ENCODE data around the gene SLC51B. TPM values are rescaled to one million over a fixed set of nuclear protein-coding genes. Genes with fewer than 3 reads are reported as not detected.

The SLC51B gene
- total and polyA plus RNA-seq, 10 of the 15 experiments (the other 5 are each of a cell fraction or from before 2014, with no cell fraction given) = 0.05 to 0.17 (median 0.13) TPM; not detected in 7

GRCh38 chr15:65102912-65103311, 57.7 kb downstream of the SLC51B start:
- intact Hi-C loops (cut with micrococcal nuclease; ENCODE audit: unreplicated experiment) (no loop called here), in situ Hi-C loops (cut with MboI) (no loop called here)
- no peak for DNase-seq (ENCODE audit: low read depth, low spot score)
- Histone ChIP-seq H3K27ac (ENCODE audit: control insufficient read depth, insufficient read depth) (no peak overlapping the region), H3K79me2 (ENCODE audit: control insufficient read depth, insufficient read depth, low read length) (no peaks in the 10 kb centered on the region), H3K9ac (ENCODE audit: control insufficient read depth, insufficient read depth, low read length) (no peak overlapping the region), H3K27me3 (replicated peaks in 1 of 2; ENCODE audit: control insufficient read depth in 2 of 2, insufficient read depth in 2 of 2, low read length in 1 of 2) (no peaks in the 10 kb centered on the region), H3K9me3 (replicated peaks; ENCODE audit: control insufficient read depth, insufficient read depth, low read length) (no peaks in the 10 kb centered on the region), H3K4me1 (ENCODE audit: control insufficient read depth, insufficient read depth, low read length) (no peaks in the 10 kb centered on the region), H3K4me2 (ENCODE audit: control insufficient read depth, insufficient read depth) (no peak overlapping the region), H3K36me3 (ENCODE audit: control insufficient read depth in 2 of 2, insufficient read depth in 2 of 2, low read length in 1 of 2) (peaks cover 3 to 11% of the 10 kb centered on the region in 2 experiments; a peak in 3 of 4 replicates), H3K4me3 (no peak overlapping the region), H2AFZ (ENCODE audit: control insufficient read depth, low read depth, low read length) (no peak overlapping the region), H4K20me1 (ENCODE audit: control insufficient read depth, insufficient read depth) (no peaks in the 10 kb centered on the region)
- FAIRE-seq = no peak
- POLR2A ChIA-PET = no interaction called here
- RAD21 ChIA-PET (ENCODE audit: unreplicated experiment) = interaction anchor here (1.2 kb wide), 1 partner anchor 69 kb away, joined by 4 read pairs; no protein-coding TSS in a partner anchor
- CTCF ChIA-PET = interaction anchor here (0.7 to 1.8 kb wide), 6 partner anchors 13 to 105 kb away, joined by 3 to 9 read pairs (median 4); no protein-coding TSS in a partner anchor
- SMC1A ChIA-PET (ENCODE audit: uncharacterized antibody, unreplicated experiment) = interaction anchor here (0.7 to 1.3 kb wide), 5 partner anchors 40 to 372 kb away, joined by 3 to 4 read pairs (median 3); no protein-coding TSS in a partner anchor
- TF ChIP-seq ETV6 (conservative IDR thresholded peaks at IDR 0.05 in 1 of 2, IDR thresholded peaks at IDR 0.05 in 1 of 2; ENCODE audit: borderline replicate concordance in 1 of 2, low read depth in 1 of 2) (no peak), ATF3 (IDR thresholded peaks at IDR 0.05; ENCODE audit: borderline replicate concordance, extremely low read depth, low read depth, low read length) (no peak), TCF12 (IDR thresholded peaks at IDR 0.05; ENCODE audit: low read depth, low read length) (no peak), USF1 (IDR thresholded peaks at IDR 0.05; ENCODE audit: borderline replicate concordance, extremely low read length, insufficient read depth, low read depth, low read length) (no peak), RELB (IDR thresholded peaks at IDR 0.05; ENCODE audit: low read depth) (no peak)
- WGBS (ENCODE audit: insufficient coverage, insufficient replicate concordance, low lambda C conversion rate, missing lambda C conversion rate) = 92% methylated on average over 3 of the region's 3 CpGs
- ATAC-seq = no peak
- BruUV-seq (replicated peaks) = no TSS peak

Other genes with a start within 250 kb of the SLC51B start
Only the 7 nearest of the 12 such genes appear.
- 3.9 and 5.3 TPM in 2 replicates for gene ANKDD1A, start 133.5 kb upstream of the SLC51B start, total RNA-seq (2014; rRNA removed)
- 2.3 and 2.6 TPM in 2 replicates for gene ANKDD1A, start 133.5 kb upstream of the SLC51B start, total RNA-seq (2014; rRNA removed; fragmentation: Illumina TruSeq; extraction: Trizol)
- gene ANKDD1A, start 133.5 kb upstream of the SLC51B start, total RNA-seq (2021) = 4.4 and 4.5 TPM in 2 replicates
- 3.1 and 3.7 TPM in 2 replicates for gene ANKDD1A, start 133.5 kb upstream of the SLC51B start, polyA plus RNA-seq (2011; rRNA removed)
- 2.5 and 3.3 TPM in 2 replicates for gene ANKDD1A, start 133.5 kb upstream of the SLC51B start, polyA plus RNA-seq (2014; fragmentation: Illumina TruSeq; extraction: Trizol)
- gene ANKDD1A, start 133.5 kb upstream of the SLC51B start, polyA plus RNA-seq (2014; fragmentation: Nextera tagmentation; extraction: Ambion mirVana) = 1 to 10 TPM; 1.5 to 2.5 TPM
- gene ANKDD1A, start 133.5 kb upstream of the SLC51B start, polyA plus RNA-seq (2014; rRNA removed) = 5.9 and 6.6 TPM in 2 replicates
- 1 to 10 TPM; 4.5 to 4.8 TPM for gene ANKDD1A, start 133.5 kb upstream of the SLC51B start, polyA plus RNA-seq (2016; fragmentation: Nextera tagmentation; extraction: Ambion mirVana)
- 52.2 and 52.9 TPM in 2 replicates for gene SPG21, start 55.5 kb upstream of the SLC51B start, total RNA-seq (2014; rRNA removed)
- gene SPG21, start 55.5 kb upstream of the SLC51B start, total RNA-seq (2014; rRNA removed; fragmentation: Illumina TruSeq; extraction: Trizol) = 52.9 and 58.3 TPM in 2 replicates
- gene SPG21, start 55.5 kb upstream of the SLC51B start, total RNA-seq (2021) = 64.9 and 65.0 TPM in 2 replicates
- gene SPG21, start 55.5 kb upstream of the SLC51B start, polyA plus RNA-seq (2011; rRNA removed) = 84.7 and 93.9 TPM in 2 replicates
- 84.8 and 103 TPM in 2 replicates for gene SPG21, start 55.5 kb upstream of the SLC51B start, polyA plus RNA-seq (2014; fragmentation: Illumina TruSeq; extraction: Trizol)
- gene SPG21, start 55.5 kb upstream of the SLC51B start, polyA plus RNA-seq (2014; fragmentation: Nextera tagmentation; extraction: Ambion mirVana) = 10 to 100 TPM; 25.5 to 29.6 TPM
- gene SPG21, start 55.5 kb upstream of the SLC51B start, polyA plus RNA-seq (2014; rRNA removed) = 60.4 and 71.1 TPM in 2 replicates
- gene SPG21, start 55.5 kb upstream of the SLC51B start, polyA plus RNA-seq (2016; fragmentation: Nextera tagmentation; extraction: Ambion mirVana) = 100 to 1,000 TPM; 108 to 116 TPM
- 17.4 and 21.1 TPM in 2 replicates for gene MTFMT, start 15.7 kb upstream of the SLC51B start, total RNA-seq (2014; rRNA removed)
- 16.1 and 16.9 TPM in 2 replicates for gene MTFMT, start 15.7 kb upstream of the SLC51B start, total RNA-seq (2014; rRNA removed; fragmentation: Illumina TruSeq; extraction: Trizol)
- 16.1 and 16.7 TPM in 2 replicates for gene MTFMT, start 15.7 kb upstream of the SLC51B start, total RNA-seq (2021)
- 18.1 and 21.2 TPM in 2 replicates for gene MTFMT, start 15.7 kb upstream of the SLC51B start, polyA plus RNA-seq (2011; rRNA removed)
- 18.3 and 20.0 TPM in 2 replicates for gene MTFMT, start 15.7 kb upstream of the SLC51B start, polyA plus RNA-seq (2014; fragmentation: Illumina TruSeq; extraction: Trizol)
- 1 to 10 TPM; 1.7 to 3.3 TPM for gene MTFMT, start 15.7 kb upstream of the SLC51B start, polyA plus RNA-seq (2014; fragmentation: Nextera tagmentation; extraction: Ambion mirVana)
- gene MTFMT, start 15.7 kb upstream of the SLC51B start, polyA plus RNA-seq (2014; rRNA removed) = 14.7 and 17.3 TPM in 2 replicates
- 10 to 100 TPM; 25.9 to 29.8 TPM for gene MTFMT, start 15.7 kb upstream of the SLC51B start, polyA plus RNA-seq (2016; fragmentation: Nextera tagmentation; extraction: Ambion mirVana)
- gene RASL12, start 22.6 kb downstream of the SLC51B start, total RNA-seq (2014; rRNA removed) = 0.06 TPM in 1 of 2 replicates, not detected in the other
- gene RASL12, start 22.6 kb downstream of the SLC51B start, total RNA-seq (2014; rRNA removed; fragmentation: Illumina TruSeq; extraction: Trizol) = not detected in 2 replicates
- 0.10 TPM in 1 of 2 replicates, not detected in the other for gene RASL12, start 22.6 kb downstream of the SLC51B start, total RNA-seq (2021)
- not detected in 2 replicates for gene RASL12, start 22.6 kb downstream of the SLC51B start, polyA plus RNA-seq (2011; rRNA removed)
- 0.06 TPM in 1 of 2 replicates, not detected in the other for gene RASL12, start 22.6 kb downstream of the SLC51B start, polyA plus RNA-seq (2014; fragmentation: Illumina TruSeq; extraction: Trizol)
- not detected for gene RASL12, start 22.6 kb downstream of the SLC51B start, polyA plus RNA-seq (2014; fragmentation: Nextera tagmentation; extraction: Ambion mirVana)
- gene RASL12, start 22.6 kb downstream of the SLC51B start, polyA plus RNA-seq (2014; rRNA removed) = 0.08 TPM in 1 of 2 replicates, not detected in the other
- gene RASL12, start 22.6 kb downstream of the SLC51B start, polyA plus RNA-seq (2016; fragmentation: Nextera tagmentation; extraction: Ambion mirVana) = not detected
- 0.06 TPM in 1 of 2 replicates, not detected in the other for gene KBTBD13, start 31.4 kb downstream of the SLC51B start, total RNA-seq (2014; rRNA removed)
- gene KBTBD13, start 31.4 kb downstream of the SLC51B start, total RNA-seq (2014; rRNA removed; fragmentation: Illumina TruSeq; extraction: Trizol) = not detected in 2 replicates
- not detected in 2 replicates for gene KBTBD13, start 31.4 kb downstream of the SLC51B start, total RNA-seq (2021)
- not detected in 2 replicates for gene KBTBD13, start 31.4 kb downstream of the SLC51B start, polyA plus RNA-seq (2011; rRNA removed)
- gene KBTBD13, start 31.4 kb downstream of the SLC51B start, polyA plus RNA-seq (2014; fragmentation: Illumina TruSeq; extraction: Trizol) = not detected in 2 replicates
- not detected for gene KBTBD13, start 31.4 kb downstream of the SLC51B start, polyA plus RNA-seq (2014; fragmentation: Nextera tagmentation; extraction: Ambion mirVana)
- gene KBTBD13, start 31.4 kb downstream of the SLC51B start, polyA plus RNA-seq (2014; rRNA removed) = 0.04 TPM in 1 of 2 replicates, not detected in the other
- not detected for gene KBTBD13, start 31.4 kb downstream of the SLC51B start, polyA plus RNA-seq (2016; fragmentation: Nextera tagmentation; extraction: Ambion mirVana)
- 1.6 and 1.8 TPM in 2 replicates for gene UBAP1L, start 69.8 kb downstream of the SLC51B start, total RNA-seq (2014; rRNA removed)
- gene UBAP1L, start 69.8 kb downstream of the SLC51B start, total RNA-seq (2014; rRNA removed; fragmentation: Illumina TruSeq; extraction: Trizol) = 1.3 and 1.4 TPM in 2 replicates
- 1.9 and 2.4 TPM in 2 replicates for gene UBAP1L, start 69.8 kb downstream of the SLC51B start, total RNA-seq (2021)
- 0.86 and 1.0 TPM in 2 replicates for gene UBAP1L, start 69.8 kb downstream of the SLC51B start, polyA plus RNA-seq (2011; rRNA removed)
- gene UBAP1L, start 69.8 kb downstream of the SLC51B start, polyA plus RNA-seq (2014; fragmentation: Illumina TruSeq; extraction: Trizol) = 0.97 and 1.2 TPM in 2 replicates
- gene UBAP1L, start 69.8 kb downstream of the SLC51B start, polyA plus RNA-seq (2014; fragmentation: Nextera tagmentation; extraction: Ambion mirVana) = under 1 TPM; 0.03 to 0.09 TPM
- gene UBAP1L, start 69.8 kb downstream of the SLC51B start, polyA plus RNA-seq (2014; rRNA removed) = 2.6 and 3.5 TPM in 2 replicates
- under 1 TPM; 0.72 to 0.84 TPM for gene UBAP1L, start 69.8 kb downstream of the SLC51B start, polyA plus RNA-seq (2016; fragmentation: Nextera tagmentation; extraction: Ambion mirVana)
- gene PDCD7, start 88.4 kb downstream of the SLC51B start, total RNA-seq (2014; rRNA removed) = 14.9 and 15.8 TPM in 2 replicates
- gene PDCD7, start 88.4 kb downstream of the SLC51B start, total RNA-seq (2014; rRNA removed; fragmentation: Illumina TruSeq; extraction: Trizol) = 12.4 and 12.6 TPM in 2 replicates
- 20.1 and 22.9 TPM in 2 replicates for gene PDCD7, start 88.4 kb downstream of the SLC51B start, total RNA-seq (2021)
- gene PDCD7, start 88.4 kb downstream of the SLC51B start, polyA plus RNA-seq (2011; rRNA removed) = 22.8 and 24.3 TPM in 2 replicates
- gene PDCD7, start 88.4 kb downstream of the SLC51B start, polyA plus RNA-seq (2014; fragmentation: Illumina TruSeq; extraction: Trizol) = 24.2 and 26.0 TPM in 2 replicates
- 10 to 100 TPM; 10.1 to 11.2 TPM for gene PDCD7, start 88.4 kb downstream of the SLC51B start, polyA plus RNA-seq (2014; fragmentation: Nextera tagmentation; extraction: Ambion mirVana)
- 14.1 and 15.1 TPM in 2 replicates for gene PDCD7, start 88.4 kb downstream of the SLC51B start, polyA plus RNA-seq (2014; rRNA removed)
- 1 to 10 TPM; 4.2 to 8.6 TPM for gene PDCD7, start 88.4 kb downstream of the SLC51B start, polyA plus RNA-seq (2016; fragmentation: Nextera tagmentation; extraction: Ambion mirVana)